GM19025 (cell line): ENCODE results near the gene DCST2.
"Not testable (repeated sequence)": the region's sequence is repeated elsewhere in the genome, so short reads cannot be mapped to it uniquely, and the experiment has no call there.

Experiments
- ATAC-seq: cut with Tn5 transposase; IDR thresholded peaks from one replicate; pipeline ENCODE4 v1.9.1; 2021; ENCODE audit warnings: mild to moderate bottlenecking, low read depth, moderate library complexity; ENCODE audit not compliant: unreplicated experiment

Gene DCST2

GRCh38 chr1:154983776-154984466 lies 49.7 kb downstream of the DCST2 start:
- ATAC-seq: no peak

- ATAC-seq: peak; percentile 99
Observed at GRCh38 chr1:154982897-154983648, 50.5 kb downstream of the DCST2 start, which contains the start of gene FLAD1. Gene FLAD1 (plus strand): TSS chr1:154983344. CDS start chr1:154983695, 351 bp downstream.

GRCh38 chr1:154982341-154982740 lies 51.2 kb downstream of the DCST2 start:
- no peak for ATAC-seq

- ATAC-seq: no peak
Observed at GRCh38 chr1:154978360-154978759, 55.2 kb downstream of the DCST2 start.

- ATAC-seq: not testable (repeated sequence)
Observed at GRCh38 chr1:154977762-154978161, 55.8 kb downstream of the DCST2 start.

- no peak for ATAC-seq
Observed at GRCh38 chr1:154975409-154976059, 58.0 kb downstream of the DCST2 start.

- ATAC-seq: peak; percentile 34
Observed at GRCh38 chr1:154974808-154975408, 58.7 kb downstream of the DCST2 start.

GRCh38 chr1:154974102-154974807 lies 59.3 kb downstream of the DCST2 start, which contains the start of gene CKS1B:
Gene CKS1B (plus strand): TSS chr1:154974681. CDS start chr1:154974746, 65 bp downstream.
- peak; percentile 71 for ATAC-seq

- ATAC-seq: no peak
Observed at GRCh38 chr1:154973344-154974101, 60.1 kb downstream of the DCST2 start.

- ATAC-seq: no peak
Observed at GRCh38 chr1:154972517-154973343, 60.9 kb downstream of the DCST2 start.

GRCh38 chr1:154972213-154972516 lies 61.4 kb downstream of the DCST2 start:
- ATAC-seq: no peak

GRCh38 chr1:154971341-154971998 lies 62.1 kb downstream of the DCST2 start:
- ATAC-seq: no peak

GRCh38 chr1:154970631-154971340 lies 62.8 kb downstream of the DCST2 start, which contains the start of gene SHC1:
Gene SHC1 (minus strand): TSS chr1:154970747. CDS start chr1:154970526, 221 bp downstream.
- ATAC-seq: no peak

- ATAC-seq: no peak
Observed at GRCh38 chr1:154969860-154970452, 63.6 kb downstream of the DCST2 start.

- ATAC-seq: no peak
Observed at GRCh38 chr1:154969246-154969645, 64.3 kb downstream of the DCST2 start.

- ATAC-seq: no peak
Observed at GRCh38 chr1:154968731-154969130, 64.8 kb downstream of the DCST2 start.
